Measurements from ENCODE around the gene SDHC. TPM values are rescaled to one million over a fixed set of nuclear protein-coding genes. Genes with fewer than 3 reads are reported as not detected.
"Not testable (repeated sequence)": the region's sequence is repeated elsewhere in the genome, so short reads cannot be mapped to it uniquely, and the experiment has no call there.

SDHC gene
- total RNA-seq, 4 donors from 2014 or later = 27.9 to 144 (median 48.4) TPM

DNA sequence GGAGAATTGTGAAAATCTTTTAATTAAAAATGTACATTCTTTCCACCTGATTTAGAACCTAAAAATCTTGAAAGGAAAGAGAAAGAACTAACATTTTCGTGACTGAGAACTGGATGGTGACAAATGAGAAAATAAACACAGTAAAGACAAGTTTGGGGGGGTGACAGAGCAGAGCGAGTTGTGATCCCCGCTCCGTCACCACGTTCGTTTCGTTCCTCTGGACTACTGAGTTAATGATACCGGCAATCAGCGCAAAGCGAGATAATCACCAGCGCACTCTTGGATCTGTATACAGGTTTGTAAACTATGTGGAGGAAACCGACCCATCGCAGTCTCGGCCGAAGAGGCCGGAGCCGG, 84.7 kb downstream of the SDHC start:
- peak overlapping the region; percentile 72 to 80 (median 77) for H3K4me3 ChIP-seq
- H3K36me3 ChIP-seq = no peaks in the 10 kb centered on the region
- H3K27me3 ChIP-seq = no peaks in the 10 kb centered on the region
- H3K4me1 ChIP-seq = peaks cover 0 to 17% (median 3%) of the 10 kb centered on the region in 4 donors
- H3K27ac ChIP-seq = peak overlapping the region; percentile 100
- 13 to 16% methylated on average over 17 of the region's 17 CpGs for WGBS, 2 donors
- H3K9me3 ChIP-seq = no peaks in the 10 kb centered on the region
- no peak for TF ChIP-seq EP300 (IDR thresholded peaks at IDR 0.05)
- DNase-seq (ENCODE audit: low spot score in 2 of 2) = no peak

DNA sequence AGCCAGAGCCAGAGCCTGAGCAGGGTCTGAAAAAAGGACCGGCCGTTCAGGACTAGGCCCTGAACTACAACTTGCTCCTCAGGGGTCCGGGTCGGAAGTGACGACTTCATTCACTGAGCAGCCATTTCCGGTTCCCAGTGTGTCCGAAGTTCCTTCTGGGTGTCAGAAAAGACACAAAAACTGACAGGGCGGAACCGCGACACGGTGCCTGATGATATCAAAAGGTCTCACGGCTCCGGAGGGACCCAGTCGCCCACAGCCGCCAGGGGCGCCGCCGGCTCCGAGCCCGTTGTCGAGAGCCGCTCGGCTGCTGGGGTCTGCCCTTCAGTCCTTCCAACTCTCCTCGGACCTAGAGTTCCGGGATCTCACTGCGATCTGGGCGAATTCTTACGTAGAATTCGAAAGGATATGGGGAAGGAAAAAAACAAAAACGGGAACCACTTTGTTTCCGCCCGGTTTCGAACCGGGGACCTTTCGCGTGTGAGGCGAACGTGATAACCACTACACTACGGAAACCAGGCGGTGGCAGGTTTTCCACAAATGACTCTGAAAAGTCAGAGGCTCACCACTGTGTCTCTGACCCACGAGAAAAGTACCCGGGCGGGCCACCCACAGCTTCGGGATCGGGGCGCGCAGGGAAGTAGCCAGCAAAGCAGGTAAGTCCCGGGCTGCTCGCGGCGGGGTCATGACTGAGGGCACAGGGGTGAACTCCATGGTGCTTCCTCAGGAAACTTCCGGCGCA, 85.2 kb downstream of the SDHC start:
- Histone ChIP-seq H3K27me3 (no peaks in the 10 kb centered on the region), H3K9me3 (no peaks in the 10 kb centered on the region), H3K4me3 (peak overlapping the region; percentile 72 to 80 (median 77)), H3K36me3 (no peaks in the 10 kb centered on the region), H3K27ac (peak overlapping the region; percentile 100), H3K4me1 (peaks cover 0 to 17% (median 3%) of the 10 kb centered on the region in 4 donors)
- TF ChIP-seq EP300 (IDR thresholded peaks at IDR 0.05) (peak; percentile 58 to 74), POLR2A (IDR thresholded peaks at IDR 0.05) (peak in 1 of 2 donors; percentile 62)
- TF ChIP-seq, protein P1, sequence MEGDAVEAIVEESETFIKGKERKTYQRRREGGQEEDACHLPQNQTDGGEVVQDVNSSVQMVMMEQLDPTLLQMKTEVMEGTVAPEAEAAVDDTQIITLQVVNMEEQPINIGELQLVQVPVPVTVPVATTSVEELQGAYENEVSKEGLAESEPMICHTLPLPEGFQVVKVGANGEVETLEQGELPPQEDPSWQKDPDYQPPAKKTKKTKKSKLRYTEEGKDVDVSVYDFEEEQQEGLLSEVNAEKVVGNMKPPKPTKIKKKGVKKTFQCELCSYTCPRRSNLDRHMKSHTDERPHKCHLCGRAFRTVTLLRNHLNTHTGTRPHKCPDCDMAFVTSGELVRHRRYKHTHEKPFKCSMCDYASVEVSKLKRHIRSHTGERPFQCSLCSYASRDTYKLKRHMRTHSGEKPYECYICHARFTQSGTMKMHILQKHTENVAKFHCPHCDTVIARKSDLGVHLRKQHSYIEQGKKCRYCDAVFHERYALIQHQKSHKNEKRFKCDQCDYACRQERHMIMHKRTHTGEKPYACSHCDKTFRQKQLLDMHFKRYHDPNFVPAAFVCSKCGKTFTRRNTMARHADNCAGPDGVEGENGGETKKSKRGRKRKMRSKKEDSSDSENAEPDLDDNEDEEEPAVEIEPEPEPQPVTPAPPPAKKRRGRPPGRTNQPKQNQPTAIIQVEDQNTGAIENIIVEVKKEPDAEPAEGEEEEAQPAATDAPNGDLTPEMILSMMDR (IDR thresholded peaks at IDR 0.05) = peak; percentile 20 to 62 (median 28)
- WGBS, 2 donors = 0 to 1% methylated on average over 50 to 53 of the region's 53 CpGs
- DNase-seq (ENCODE audit: low spot score in 2 of 2) = peak; percentile 85 to 97

DNA sequence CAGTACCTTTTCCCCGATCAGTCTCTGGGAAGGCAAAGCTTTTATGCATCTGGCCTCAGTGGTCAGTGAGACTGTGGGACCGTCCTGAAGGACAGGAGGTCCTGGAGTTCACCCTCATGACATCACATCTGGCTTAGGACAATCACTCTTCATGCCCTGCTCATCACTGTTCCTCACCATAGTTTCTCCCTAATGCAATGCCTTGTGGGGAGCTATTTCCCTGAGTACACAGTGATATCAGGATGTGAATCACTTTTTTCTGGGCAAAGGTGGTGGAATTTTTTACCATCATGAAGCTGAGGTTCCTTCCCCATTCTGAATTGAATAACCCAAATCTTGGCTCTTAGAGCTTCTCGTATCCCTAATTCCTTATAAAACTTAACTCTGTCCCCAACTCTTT, 88.3 kb downstream of the SDHC start:
- Histone ChIP-seq H3K9me3 (no peaks in the 10 kb centered on the region), H3K4me1 (peaks cover 0 to 17% (median 3%) of the 10 kb centered on the region in 4 donors), H3K4me3 (no peak overlapping the region), H3K36me3 (peaks cover 0 to 8% (median 0%) of the 10 kb centered on the region in 3 donors), H3K27me3 (no peaks in the 10 kb centered on the region), H3K27ac (no peak overlapping the region)
- WGBS, 2 donors = 88 to 91% methylated on average over 3 of the region's 3 CpGs
- DNase-seq (ENCODE audit: low spot score in 2 of 2) = no peak
- TF ChIP-seq POLR2A (IDR thresholded peaks at IDR 0.05) (no peak), EP300 (IDR thresholded peaks at IDR 0.05) (no peak)
- TF ChIP-seq, protein P1 (IDR thresholded peaks at IDR 0.05) = no peak

DNA sequence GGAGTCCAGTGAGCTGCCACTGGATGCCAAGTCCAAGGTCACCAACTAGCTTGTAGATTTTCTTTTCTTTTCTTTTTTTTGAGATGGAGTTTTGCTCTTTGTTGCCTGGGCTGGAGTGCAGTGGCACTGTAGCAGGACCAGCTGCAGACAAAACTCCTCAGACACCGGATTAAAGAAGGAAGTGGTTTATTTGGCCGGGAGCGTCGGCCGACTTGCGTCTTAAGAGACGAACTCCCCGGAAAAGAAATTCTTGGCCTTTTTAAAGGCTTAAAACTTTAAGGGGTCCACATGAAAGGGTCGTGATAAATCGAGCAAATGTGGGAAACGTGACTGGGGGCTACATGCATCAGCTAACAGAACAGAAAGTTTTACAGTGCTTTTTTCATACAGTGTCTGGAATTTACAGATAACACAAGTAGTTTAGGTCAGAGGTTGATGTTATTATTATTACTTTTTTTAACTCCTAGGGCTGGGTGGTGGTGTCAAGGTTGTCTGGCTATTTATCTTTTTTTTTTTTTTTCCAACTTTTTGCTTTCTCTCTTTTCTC, 89.9 kb downstream of the SDHC start:
- TF ChIP-seq, protein P1 (IDR thresholded peaks at IDR 0.05) = no peak
- TF ChIP-seq POLR2A (IDR thresholded peaks at IDR 0.05) (no peak), EP300 (IDR thresholded peaks at IDR 0.05) (no peak)
- DNase-seq (ENCODE audit: low spot score in 2 of 2) = no peak
- WGBS, 2 donors = 67 to 75% methylated on average over 11 of the region's 11 CpGs
- Histone ChIP-seq H3K4me3 (no peak overlapping the region), H3K27me3 (no peaks in the 10 kb centered on the region), H3K36me3 (peaks cover 0 to 8% (median 0%) of the 10 kb centered on the region in 3 donors), H3K4me1 (peaks cover 0 to 10% (median 0%) of the 10 kb centered on the region in 4 donors), H3K9me3 (no peaks in the 10 kb centered on the region), H3K27ac (no peak overlapping the region)

DNA sequence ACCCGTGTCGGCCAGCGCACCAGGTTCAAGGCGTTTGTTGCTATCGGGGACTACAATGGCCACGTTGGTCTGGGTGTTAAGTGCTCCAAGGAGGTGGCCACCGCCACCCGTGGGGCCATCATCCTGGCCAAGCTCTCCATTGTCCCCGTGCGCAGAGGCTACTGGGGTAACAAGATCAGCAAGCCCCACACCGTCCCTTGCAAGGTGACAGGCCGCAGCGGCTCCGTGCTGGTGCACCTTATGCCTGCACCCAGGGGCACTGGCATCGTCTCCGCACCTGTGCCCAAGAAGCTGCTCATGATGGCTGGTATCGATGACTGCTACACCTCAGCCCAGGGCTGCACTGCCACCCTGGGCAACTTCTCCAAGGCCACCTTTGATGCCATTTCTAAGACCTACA, 92.4 kb downstream of the SDHC start:
- WGBS, 2 donors = 95 to 96% methylated on average over 9 to 10 of the region's 17 CpGs
- not testable (repeated sequence) for H3K36me3 ChIP-seq; DNase-seq (ENCODE audit: low spot score in 2 of 2)

DNA sequence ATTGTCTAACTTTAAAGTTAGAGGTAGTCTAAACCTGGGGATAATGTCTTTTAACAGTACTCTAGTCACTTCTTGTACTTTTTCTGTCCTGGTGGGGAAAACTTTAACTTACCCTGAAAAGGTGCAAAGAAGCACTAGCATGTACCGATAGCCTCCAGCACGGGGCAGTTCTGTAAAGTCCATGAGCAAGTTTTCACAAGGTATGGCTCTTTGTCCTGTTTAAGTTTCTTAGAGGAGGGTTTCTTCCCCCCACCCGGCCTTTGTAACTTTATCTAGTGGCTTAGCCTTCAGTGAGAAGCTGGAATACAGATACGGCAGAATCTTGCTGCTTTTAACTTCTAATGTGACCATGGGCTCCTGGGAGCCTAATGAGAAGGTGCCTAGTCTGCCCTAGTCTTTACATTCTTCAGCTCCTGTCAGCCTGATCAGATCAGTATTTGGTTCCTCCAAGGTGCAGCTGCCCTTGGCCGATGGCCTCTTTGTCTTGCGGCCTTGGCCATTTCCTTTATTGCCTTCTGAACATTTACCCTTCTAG, 93.3 kb downstream of the SDHC start:
- H3K27ac ChIP-seq = no peak overlapping the region
- no peaks in the 10 kb centered on the region for H3K9me3 ChIP-seq
- H3K4me3 ChIP-seq = no peak overlapping the region
- WGBS, 2 donors = 84 to 87% methylated on average over 6 of the region's 6 CpGs
- no peaks in the 10 kb centered on the region for H3K27me3 ChIP-seq
- TF ChIP-seq, protein P1 (IDR thresholded peaks at IDR 0.05) = no peak
- TF ChIP-seq EP300 (IDR thresholded peaks at IDR 0.05) (no peak), POLR2A (IDR thresholded peaks at IDR 0.05) (no peak)
- no peaks in the 10 kb centered on the region for H3K4me1 ChIP-seq
- peaks cover 0 to 8% (median 0%) of the 10 kb centered on the region in 3 donors for H3K36me3 ChIP-seq
- no peak for DNase-seq (ENCODE audit: low spot score in 2 of 2)

More for the DNA sequence above, 92.4 kb downstream of the SDHC start:
- H3K4me3 ChIP-seq, H3K9me3 ChIP-seq, H3K4me1 ChIP-seq, H3K27ac ChIP-seq, H3K27me3 ChIP-seq: not testable (repeated sequence)

All from tibial nerve (tissue), 4 donors.